ENCODE measurements around the gene PLG.
"Not testable (repeated sequence)": the region's sequence is repeated elsewhere in the genome, so short reads cannot be mapped to it uniquely, and the experiment has no call there.

The PLG gene

GRCh38 chr6:160708993-160709392 is 6.9 kb downstream of the PLG start:
- DNase-seq = not testable (repeated sequence)

GRCh38 chr6:160714731-160715316 is 12.8 kb downstream of the PLG start:
- DNase-seq = no peak

GRCh38 chr6:160730911-160731310 is 28.9 kb downstream of the PLG start:
- no peak for DNase-seq

GRCh38 chr6:160733050-160733646 is 31.1 kb downstream of the PLG start:
- no peak for DNase-seq

- DNase-seq = no peak
Measured at GRCh38 chr6:160734627-160735026, 32.6 kb downstream of the PLG start.

GRCh38 chr6:160735523-160735922 is 33.5 kb downstream of the PLG start:
- DNase-seq = no peak

GRCh38 chr6:160737934-160738333 is 35.9 kb downstream of the PLG start:
- no peak for DNase-seq

GRCh38 chr6:160739955-160740354 is 37.9 kb downstream of the PLG start:
- no peak for DNase-seq

GRCh38 chr6:160741012-160741411 is 39.0 kb downstream of the PLG start:
- not testable (repeated sequence) for DNase-seq

- no peak for DNase-seq
Measured at GRCh38 chr6:160742090-160742489, 40.0 kb downstream of the PLG start.

- DNase-seq = no peak
Measured at GRCh38 chr6:160750276-160750689, 48.2 kb downstream of the PLG start.

GRCh38 chr6:160753211-160753610 is 51.2 kb downstream of the PLG start:
- DNase-seq = not testable (repeated sequence)

- no peak for DNase-seq
Measured at GRCh38 chr6:160755165-160755564, 53.1 kb downstream of the PLG start.

- DNase-seq = no peak
Measured at GRCh38 chr6:160756021-160756420, 54.0 kb downstream of the PLG start.

GRCh38 chr6:160756871-160757270 is 54.8 kb downstream of the PLG start:
- DNase-seq = no peak

- no peak for DNase-seq
Measured at GRCh38 chr6:160764847-160765246, 62.8 kb downstream of the PLG start.

GRCh38 chr6:160765412-160765811 is 63.4 kb downstream of the PLG start:
- DNase-seq = no peak

GRCh38 chr6:160766657-160766988 is 64.6 kb downstream of the PLG start:
- DNase-seq = no peak

GRCh38 chr6:160766989-160767646 is 65.1 kb downstream of the PLG start:
- peak; percentile 71 for DNase-seq

GRCh38 chr6:160767647-160768019 is 65.6 kb downstream of the PLG start:
- no peak for DNase-seq

- DNase-seq = no peak
Measured at GRCh38 chr6:160768101-160768500, 66.1 kb downstream of the PLG start.

GRCh38 chr6:160774399-160774798 is 72.4 kb downstream of the PLG start:
- DNase-seq = no peak

- DNase-seq = no peak
Measured at GRCh38 chr6:160775792-160776580, 73.9 kb downstream of the PLG start.

- not testable (repeated sequence) for DNase-seq
Measured at GRCh38 chr6:160779095-160779494, 77.1 kb downstream of the PLG start.
